Panc1 (cell line): ENCODE measurements around the gene PROCR.

Experiments
- CTCF ChIP-seq: fragments of 450-650 bp; IDR thresholded peaks from 2 replicates; pipeline ENCODE4 v1.5.1; 2017; ENCODE audit warnings: mild to moderate bottlenecking
- POLR2AphosphoS5 ChIP-seq: IDR thresholded peaks from 2 replicates; pipeline ENCODE4 v1.6.1; 2012; ENCODE audit warnings: mild to moderate bottlenecking, low read depth, low read length, moderate library complexity
- SIN3A ChIP-seq: IDR thresholded peaks from 2 replicates; pipeline ENCODE4 v1.6.1; 2012; ENCODE audit warnings: low read depth, mild to moderate bottlenecking, low read length, moderate library complexity, borderline replicate concordance; ENCODE audit not compliant: insufficient read depth
- TCF7L2 ChIP-seq: IDR thresholded peaks from 2 replicates; pipeline ENCODE4 v1.6.1; 2011; ENCODE audit warnings: mild to moderate bottlenecking, low read depth, low read length, inconsistent platforms
- TF ChIP-seq, protein P1 (sequence below), 2 experiments: IDR thresholded peaks; 2 replicates each; pipeline ENCODE4 v1.6.1; 2011 to 2012; ENCODE audit warnings: low read depth in 2 of 2, control low read depth in 1 of 2, low read length in 1 of 2, mild to moderate bottlenecking in 1 of 2, moderate library complexity in 1 of 2; ENCODE audit not compliant: insufficient read depth in 1 of 2

GRCh38 chr20:35122756-35123405 is 49.0 kb upstream of the PROCR start:
- TF ChIP-seq POLR2AphosphoS5 (no peak), CTCF (no peak), TCF7L2 (no peak), SIN3A (no peak)
- TF ChIP-seq, protein P1, sequence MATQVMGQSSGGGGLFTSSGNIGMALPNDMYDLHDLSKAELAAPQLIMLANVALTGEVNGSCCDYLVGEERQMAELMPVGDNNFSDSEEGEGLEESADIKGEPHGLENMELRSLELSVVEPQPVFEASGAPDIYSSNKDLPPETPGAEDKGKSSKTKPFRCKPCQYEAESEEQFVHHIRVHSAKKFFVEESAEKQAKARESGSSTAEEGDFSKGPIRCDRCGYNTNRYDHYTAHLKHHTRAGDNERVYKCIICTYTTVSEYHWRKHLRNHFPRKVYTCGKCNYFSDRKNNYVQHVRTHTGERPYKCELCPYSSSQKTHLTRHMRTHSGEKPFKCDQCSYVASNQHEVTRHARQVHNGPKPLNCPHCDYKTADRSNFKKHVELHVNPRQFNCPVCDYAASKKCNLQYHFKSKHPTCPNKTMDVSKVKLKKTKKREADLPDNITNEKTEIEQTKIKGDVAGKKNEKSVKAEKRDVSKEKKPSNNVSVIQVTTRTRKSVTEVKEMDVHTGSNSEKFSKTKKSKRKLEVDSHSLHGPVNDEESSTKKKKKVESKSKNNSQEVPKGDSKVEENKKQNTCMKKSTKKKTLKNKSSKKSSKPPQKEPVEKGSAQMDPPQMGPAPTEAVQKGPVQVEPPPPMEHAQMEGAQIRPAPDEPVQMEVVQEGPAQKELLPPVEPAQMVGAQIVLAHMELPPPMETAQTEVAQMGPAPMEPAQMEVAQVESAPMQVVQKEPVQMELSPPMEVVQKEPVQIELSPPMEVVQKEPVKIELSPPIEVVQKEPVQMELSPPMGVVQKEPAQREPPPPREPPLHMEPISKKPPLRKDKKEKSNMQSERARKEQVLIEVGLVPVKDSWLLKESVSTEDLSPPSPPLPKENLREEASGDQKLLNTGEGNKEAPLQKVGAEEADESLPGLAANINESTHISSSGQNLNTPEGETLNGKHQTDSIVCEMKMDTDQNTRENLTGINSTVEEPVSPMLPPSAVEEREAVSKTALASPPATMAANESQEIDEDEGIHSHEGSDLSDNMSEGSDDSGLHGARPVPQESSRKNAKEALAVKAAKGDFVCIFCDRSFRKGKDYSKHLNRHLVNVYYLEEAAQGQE (IDR thresholded peaks at IDR 0.05; ENCODE audit: insufficient read depth in 1 of 2, low read depth in 2 of 2, low read length in 1 of 2) = no peak
